ENCODE data around the gene SP6.

GRCh38 chr17:47867813-47868533, 17.0 kb upstream of the SP6 start:
- TF ChIP-seq CTCF (conservative IDR thresholded peaks at IDR 0.05; ENCODE audit: low read depth, low read length) = no peak
- TF ChIP-seq EZH2 (IDR thresholded peaks at IDR 0.05; ENCODE audit: low read length, unreplicated experiment) = no peak

All from PC-3 (cell line).